H1 (cell line): ENCODE measurements around the gene PDE8A. TPM values are rescaled to one million over a fixed set of nuclear protein-coding genes. Genes with fewer than 3 reads are reported as not detected.

Source experiments
- CTCF ChIA-PET: fragments of 300-600 bp; sonication (Branson Sonifier 250); formaldehyde crosslinking; loops from one replicate; lab custom pipeline; 2021; ENCODE audit not compliant: partially characterized antibody; lab: Charles Lee
- POLR2A ChIA-PET: fragments of 300-600 bp; sonication (Branson Sonifier 250); formaldehyde crosslinking; loops from one replicate; lab custom pipeline; 2021; ENCODE audit warnings: inconsistent platforms; ENCODE audit not compliant: partially characterized antibody; lab: Charles Lee
- DNase-seq, 2 experiments: peaks; one replicate each; pipeline versions ENCODE4 v3.0.0 to v3.0.0-alpha.2; 2010 to 2022; ENCODE audit warnings: low spot score in 2 of 2, low read depth in 1 of 2, mixed read lengths in 1 of 2
- FAIRE-seq: peaks from 2 replicates; lab custom pipeline; 2011; peaks lifted over from hg19 to GRCh38; lab: Jason Lieb, UNC
- H2AFZ ChIP-seq: 2 replicates; pipeline ENCODE4 v1.8.1; 2012; ENCODE audit warnings: low read length, inconsistent platforms
- H2AK5ac ChIP-seq: 2 replicates; pipeline ENCODE4 v1.6.1; 2013; ENCODE audit warnings: low read depth, low read length
- H2BK120ac ChIP-seq: replicated peaks from 2 replicates; pipeline ENCODE3; 2013; ENCODE audit warnings: low read depth, low read length, inconsistent platforms
- H2BK12ac ChIP-seq: 2 replicates; pipeline ENCODE4 v1.6.1; 2013; ENCODE audit warnings: low read depth, low read length
- H2BK15ac ChIP-seq: 2 replicates; pipeline ENCODE4 v1.6.1; 2013; ENCODE audit warnings: low read length
- H2BK20ac ChIP-seq: 2 replicates; pipeline ENCODE4 v1.6.1; 2013; ENCODE audit warnings: low read length
- H2BK5ac ChIP-seq: 2 replicates; pipeline ENCODE4 v1.6.1; 2013; ENCODE audit warnings: low read depth, low read length
- H3K14ac ChIP-seq: 2 replicates; pipeline ENCODE4 v1.6.1; 2013; ENCODE audit warnings: inconsistent platforms; ENCODE audit not compliant: insufficient read length
- H3K18ac ChIP-seq: 2 replicates; pipeline ENCODE4 v1.6.1; 2013; ENCODE audit warnings: low read length; ENCODE audit errors: extremely low read depth
- H3K23ac ChIP-seq: 2 replicates; pipeline ENCODE4 v1.6.1; 2013; ENCODE audit warnings: inconsistent platforms; ENCODE audit not compliant: insufficient read length
- H3K23me2 ChIP-seq: 2 replicates; pipeline ENCODE4 v1.6.1; 2013; ENCODE audit warnings: low read depth, low read length
- H3K27ac ChIP-seq: 2 replicates; pipeline ENCODE4 v1.6.1; 2011; ENCODE audit warnings: low read depth, low read length, inconsistent platforms
- H3K27me3 ChIP-seq, 4 experiments: replicated peaks in 1 of 4; 1 replicate in 1 of 4; 2 replicates in 3 of 4; pipeline versions ENCODE4 v1.6.1 to v1.8.1; 2011 to 2013; ENCODE audit warnings: low read length in 3 of 4, mild to moderate bottlenecking in 3 of 4, inconsistent platforms in 2 of 4, mixed read lengths in 2 of 4, moderate library complexity in 1 of 4; ENCODE audit not compliant: control insufficient read depth in 3 of 4, insufficient read depth in 3 of 4; ENCODE audit errors: extremely low read depth in 1 of 4
- H3K36me3 ChIP-seq, 4 experiments: 2 replicates each; pipeline versions ENCODE4 v1.6.1 to v1.8.1; 2011 to 2013; ENCODE audit warnings: mild to moderate bottlenecking in 4 of 4, low read length in 3 of 4, moderate library complexity in 2 of 4, control low read depth in 1 of 4, inconsistent platforms in 1 of 4; ENCODE audit not compliant: insufficient read depth in 4 of 4, control insufficient read depth in 2 of 4
- H3K4ac ChIP-seq: replicated peaks from 2 replicates; pipeline ENCODE3; 2013; ENCODE audit warnings: low read length, low read depth, mixed read lengths, inconsistent platforms; ENCODE audit not compliant: insufficient read length
- H3K4me1 ChIP-seq, 4 experiments: replicated peaks in 1 of 4; 1 replicate in 1 of 4; 2 replicates in 3 of 4; pipeline versions ENCODE4 v1.6.1 to v1.8.1; 2011 to 2013; ENCODE audit warnings: low read length in 3 of 4, inconsistent platforms in 2 of 4, mixed read lengths in 1 of 4; ENCODE audit not compliant: insufficient read depth in 4 of 4, control insufficient read depth in 3 of 4
- H3K4me2 ChIP-seq, 2 experiments: 2 replicates each; pipeline versions ENCODE4 v1.6.1 to v1.8.1; 2011 to 2013; ENCODE audit warnings: low read depth in 2 of 2, low read length in 2 of 2, control low read depth in 1 of 2, inconsistent platforms in 1 of 2, mild to moderate bottlenecking in 1 of 2; ENCODE audit not compliant: insufficient read depth in 1 of 2
- H3K4me3 ChIP-seq, 4 experiments: fragments of 200-600, 300-600 bp in 1 of 4; sonication (generic), shearing (Covaris generic), sonication (Bioruptor Twin) in 1 of 4; 2 replicates each; pipeline versions ENCODE4 v1.5.1 to v1.8.1; 2011 to 2016; ENCODE audit warnings: low read length in 4 of 4, low read depth in 3 of 4, control low read depth in 2 of 4, inconsistent platforms in 2 of 4, mild to moderate bottlenecking in 2 of 4, mixed read lengths in 1 of 4, moderate library complexity in 1 of 4; ENCODE audit not compliant: insufficient read depth in 2 of 4; ENCODE audit errors: extremely low read depth in 1 of 4
- H3K56ac ChIP-seq: replicated peaks from 2 replicates; pipeline ENCODE3; 2013; ENCODE audit warnings: low read depth, mild to moderate bottlenecking, mixed read lengths, low read length, inconsistent platforms; ENCODE audit not compliant: insufficient read length
- H3K79me1 ChIP-seq: 2 replicates; pipeline ENCODE4 v1.6.1; 2013; ENCODE audit warnings: low read depth, low read length, control low read depth
- H3K79me2 ChIP-seq, 2 experiments: 2 replicates each; pipeline versions ENCODE4 v1.6.1 to v1.8.1; 2012 to 2013; ENCODE audit warnings: low read length in 2 of 2, mild to moderate bottlenecking in 2 of 2, inconsistent platforms in 1 of 2; ENCODE audit not compliant: insufficient read depth in 2 of 2, control insufficient read depth in 1 of 2
- H3K9ac ChIP-seq, 4 experiments: replicated peaks in 1 of 4; 1 replicate in 1 of 4; 2 replicates in 3 of 4; pipeline versions ENCODE4 v1.6.1 to v1.8.1; 2011 to 2013; ENCODE audit warnings: low read depth in 3 of 4, low read length in 3 of 4, control low read depth in 2 of 4, mild to moderate bottlenecking in 2 of 4, moderate library complexity in 2 of 4, inconsistent platforms in 1 of 4; ENCODE audit errors: extremely low read depth in 1 of 4
- H3K9me3 ChIP-seq, 2 experiments: 2 replicates each; pipeline versions ENCODE4 v1.6.1 to v1.8.1; 2012 to 2013; ENCODE audit warnings: mild to moderate bottlenecking in 2 of 2, moderate library complexity in 2 of 2, control low read depth in 1 of 2, inconsistent platforms in 1 of 2, low read depth in 1 of 2, low read length in 1 of 2, mixed read lengths in 1 of 2; ENCODE audit not compliant: insufficient read depth in 2 of 2
- H4K20me1 ChIP-seq, 2 experiments: replicated peaks in 1 of 2; 2 replicates each; pipeline versions ENCODE3 to v1.8.1; 2011 to 2013; ENCODE audit warnings: inconsistent platforms in 2 of 2, low read length in 2 of 2, mild to moderate bottlenecking in 1 of 2; ENCODE audit not compliant: insufficient read depth in 2 of 2, control insufficient read depth in 1 of 2
- H4K5ac ChIP-seq: 2 replicates; pipeline ENCODE4 v1.6.1; 2013; ENCODE audit warnings: low read length, low read depth, mixed read lengths, inconsistent platforms; ENCODE audit not compliant: insufficient read length
- H4K8ac ChIP-seq: 2 replicates; pipeline ENCODE4 v1.8.0; 2013; ENCODE audit warnings: mild to moderate bottlenecking, moderate library complexity, low read length, inconsistent platforms; ENCODE audit not compliant: insufficient read depth; ENCODE audit errors: extremely low read depth
- H4K91ac ChIP-seq: replicated peaks from 2 replicates; pipeline ENCODE3; 2013; ENCODE audit warnings: low read length, mixed read lengths, inconsistent platforms; ENCODE audit not compliant: insufficient read length
- CHD2 ChIP-seq: IDR thresholded peaks from 2 replicates; pipeline ENCODE4 v1.6.1; 2012; ENCODE audit warnings: low read length, improper control_type of control experiment
- CTCF ChIP-seq, 3 experiments: IDR thresholded peaks; 1 replicate in 2 of 3; 2 replicates in 1 of 3; pipeline versions ENCODE4 v1.5.1 to v1.6.1; 2011; ENCODE audit warnings: low read length in 3 of 3, mild to moderate bottlenecking in 3 of 3, inconsistent platforms in 2 of 3, low read depth in 1 of 3, moderate library complexity in 1 of 3; ENCODE audit not compliant: insufficient read depth in 1 of 3; ENCODE audit errors: control extremely low read depth in 1 of 3
- EGR1 ChIP-seq: IDR thresholded peaks from 2 replicates; pipeline ENCODE4 v1.6.1; 2011; ENCODE audit warnings: low read depth, low read length, borderline replicate concordance
- EP300 ChIP-seq, 2 experiments: IDR thresholded peaks; 1 replicate in 1 of 2; 2 replicates in 1 of 2; pipeline ENCODE4 v1.6.1; 2011 to 2012; ENCODE audit warnings: low read depth in 2 of 2, low read length in 2 of 2, mild to moderate bottlenecking in 2 of 2, borderline replicate concordance in 1 of 2, inconsistent platforms in 1 of 2, moderate library complexity in 1 of 2
- RXRA ChIP-seq: IDR thresholded peaks from 2 replicates; pipeline ENCODE4 v1.6.1; 2011; ENCODE audit warnings: low read depth, mild to moderate bottlenecking, low read length, moderate library complexity; ENCODE audit not compliant: insufficient read depth
- SP1 ChIP-seq: IDR thresholded peaks from 2 replicates; pipeline ENCODE4 v1.6.1; 2011; ENCODE audit warnings: low read depth, low read length
- TCF12 ChIP-seq: IDR thresholded peaks from 2 replicates; pipeline ENCODE4 v1.6.1; 2011; ENCODE audit warnings: low read depth, mild to moderate bottlenecking, low read length
- WGBS, 2 experiments: shearing (Covaris generic) in 1 of 2; methylation state at CpG; one replicate each; pipeline versions ENCODE4 v1.1.6 to v1.1.7; 2013 to 2015; ENCODE audit warnings: low lambda C conversion rate in 2 of 2, mixed read lengths in 2 of 2, inconsistent platforms in 1 of 2, low coverage in 1 of 2, missing lambda C conversion rate in 1 of 2; ENCODE audit not compliant: insufficient replicate concordance in 2 of 2, insufficient coverage in 1 of 2, insufficient read length in 1 of 2; ENCODE audit errors: extremely low coverage in 1 of 2, missing lambda C conversion rate in 1 of 2; 5-methylcytosine and 5-hydroxymethylcytosine counted together
- polyA plus RNA-seq, 7 experiments: library from polyadenylated mRNA; depleted of rRNA in 3 of 7; stranded (reverse) in 5 of 7; unstranded in 2 of 7; fragments of >200 nt in 5 of 7; fragments of 200-250 nt in 2 of 7; gene quantifications; 1 replicate in 5 of 7; 2 replicates in 1 of 7; 4 replicates in 1 of 7; pipeline versions ENCODE4 v1.2.1 to v1.2.3, GENCODE V29; 2011 to 2013; ENCODE audit warnings: missing spikeins in 2 of 7, mixed read lengths in 2 of 7
- total RNA-seq: library from RNA; stranded (reverse); fragmentation: NEBNext Ultra II Directional; extraction: Animal tissue kit (Norgen Biotek cat#: 25700); gene quantifications from 2 replicates; pipeline ENCODE4 v1.2.1, GENCODE V29; 2021

PDE8A gene
- total and polyA plus RNA-seq, 2 of the 8 experiments (the other 6 are each of a cell fraction or from before 2014, with no cell fraction given) = 6.9 to 7.8 TPM

- ChIA-PET POLR2A (no interaction called here), CTCF (interaction anchor here (0.6 kb wide), 1 partner anchor 206 kb away, joined by 3 read pairs; no protein-coding TSS in a partner anchor)
- Histone ChIP-seq H3K23ac (no peak overlapping the region), H4K8ac (no peak overlapping the region), H3K9me3 (peaks cover 3 to 10% of the 10 kb centered on the region in 2 experiments; a peak in 2 of 4 replicates), H2BK15ac (no peak overlapping the region), H3K4ac (no peak overlapping the region), H3K14ac (no peak overlapping the region), H2BK12ac (no peak overlapping the region), H4K91ac (no peak overlapping the region), H3K18ac (no peak overlapping the region), H3K27me3 (no peaks in the 10 kb centered on the region), H2BK20ac (no peak overlapping the region), H3K23me2 (no peaks in the 10 kb centered on the region), H3K79me1 (no peaks in the 10 kb centered on the region), H2BK5ac (no peak overlapping the region), H3K4me3 (no peak overlapping the region), H2AFZ (no peak overlapping the region), H3K79me2 (no peaks in the 10 kb centered on the region), H2BK120ac (no peak overlapping the region), H4K20me1 (no peaks in the 10 kb centered on the region), H3K27ac (no peak overlapping the region), H3K4me1 (no peaks in the 10 kb centered on the region), H2AK5ac (no peak overlapping the region), H3K36me3 (0 out of 8 replicates have a peak, but pooled peaks cover 0 to 4% (median 0%) of the 10 kb centered on the region in 4 experiments), H4K5ac (no peak overlapping the region), H3K9ac (no peak overlapping the region), H3K4me2 (no peak overlapping the region), H3K56ac (no peak overlapping the region)
- TF ChIP-seq TCF12 (no peak), EP300 (IDR thresholded peaks at IDR 0.05; ENCODE audit: borderline replicate concordance in 1 of 2, low read depth in 2 of 2, low read length in 2 of 2) (peak in 1 of 2 experiments; percentile 43; a peak in 1 of 3 replicates), RXRA (no peak), SP1 (peak; percentile 59; the same call in 1 of the 2 replicates), EGR1 (no peak), CTCF (IDR thresholded peaks at IDR 0.05; ENCODE audit: control extremely low read depth in 1 of 3, insufficient read depth in 1 of 3, low read depth in 1 of 3, low read length in 3 of 3) (no peak), CHD2 (no peak)
- 79% methylated on average over 7 of the region's 7 CpGs; no CpG with 5 or more reads in 1 of the 2 experiments for WGBS, 2 experiments
- FAIRE-seq (no peak), DNase-seq (no peak)
These were observed 183.3 kb downstream of the PDE8A start for GRCh38 chr15:85164841-85165466.
